Neural cell (in vitro differentiated cells): ENCODE results near the gene GAS5. TPM values are rescaled to one million over a fixed set of nuclear protein-coding genes. Genes with fewer than 3 reads are reported as not detected.

Experiments
- H2AFZ ChIP-seq: fragments of 200-600, 300-800 bp; sonication (generic), shearing (Covaris generic); 2 replicates; pipeline ENCODE4 v1.6.0; 2014; ENCODE audit warnings: low read depth, mild to moderate bottlenecking, antibody characterized with exemption, low read length, moderate library complexity
- H3F3A ChIP-seq: fragments of 200-600 bp; shearing (Covaris generic); 2 replicates; pipeline ENCODE4 v1.6.1; 2016; ENCODE audit warnings: mild to moderate bottlenecking, moderate library complexity, mixed read lengths, antibody characterized with exemption, low read length; ENCODE audit not compliant: insufficient read depth, poor library complexity, severe bottlenecking
- H3K27ac ChIP-seq: fragments of 200-600, 300-800 bp; sonication (generic), shearing (Covaris generic); 2 replicates; pipeline ENCODE4 v1.5.1; 2014; ENCODE audit warnings: mild to moderate bottlenecking, low read length, moderate library complexity
- H3K27me3 ChIP-seq: fragments of 300-800, 200-600 bp; sonication (generic), shearing (Covaris generic); 2 replicates; pipeline ENCODE4 v1.6.0; 2014; ENCODE audit warnings: mild to moderate bottlenecking, low read depth, low read length, moderate library complexity; ENCODE audit not compliant: insufficient read depth
- H3K36me3 ChIP-seq: fragments of 300-800, 200-600 bp; sonication (generic), shearing (Covaris generic); 2 replicates; pipeline ENCODE4 v1.5.1; 2014; ENCODE audit warnings: mild to moderate bottlenecking, antibody characterized with exemption, low read length, moderate library complexity; ENCODE audit not compliant: insufficient read depth
- H3K4me2 ChIP-seq: fragments of 300-800, 200-600 bp; sonication (generic), shearing (Covaris generic); 2 replicates; pipeline ENCODE4 v1.6.0; 2014; ENCODE audit warnings: mild to moderate bottlenecking, low read length
- H3K4me3 ChIP-seq: fragments of 300-800, 200-600 bp; sonication (generic), shearing (Covaris generic); 2 replicates; pipeline ENCODE4 v1.5.1; 2014; ENCODE audit warnings: mild to moderate bottlenecking, low read length, moderate library complexity
- H3K79me2 ChIP-seq: fragments of 200-600 bp; shearing (Covaris generic); replicated peaks from 2 replicates; pipeline ENCODE4 v1.6.0; 2014; ENCODE audit warnings: mild to moderate bottlenecking, low read length, moderate library complexity; ENCODE audit not compliant: insufficient read depth
- H3K9ac ChIP-seq: fragments of 300-800, 200-600 bp; sonication (generic), shearing (Covaris generic); 2 replicates; pipeline ENCODE4 v1.6.1; 2016; ENCODE audit warnings: mild to moderate bottlenecking, low read length, mixed read lengths
- H3K9me2 ChIP-seq: fragments of 200-600 bp; shearing (Covaris generic); 2 replicates; pipeline ENCODE4 v1.6.1; 2016; ENCODE audit warnings: mild to moderate bottlenecking, low read length, mixed read lengths; ENCODE audit not compliant: insufficient read depth
- H3K9me3 ChIP-seq: fragments of 200-600, 300-800 bp; sonication (generic), shearing (Covaris generic); 2 replicates; pipeline ENCODE4 v1.6.1; 2016; ENCODE audit warnings: mild to moderate bottlenecking, mixed run types, low read length, moderate library complexity, mixed read lengths
- H4K20me1 ChIP-seq: fragments of 200-600 bp; shearing (Covaris generic); 2 replicates; pipeline ENCODE4 v1.6.1; 2016; ENCODE audit warnings: mild to moderate bottlenecking, mixed run types; ENCODE audit not compliant: insufficient read depth
- CTCF ChIP-seq: fragments of 450-650 bp; IDR thresholded peaks from 2 replicates; pipeline ENCODE4 v1.5.1; 2014; ENCODE audit warnings: antibody characterized with exemption, mild to moderate bottlenecking, moderate library complexity; ENCODE audit not compliant: poor library complexity, severe bottlenecking
- EP300 ChIP-seq: fragments of 450-650 bp; conservative IDR thresholded peaks from 2 replicates; pipeline ENCODE4 v1.6.1; 2014; ENCODE audit warnings: antibody characterized with exemption, mild to moderate bottlenecking, moderate library complexity; ENCODE audit not compliant: poor library complexity, severe bottlenecking
- EZH2 ChIP-seq: fragments of 200-600, 300-800 bp; shearing (Covaris generic), sonication (generic); IDR thresholded peaks from 2 replicates; pipeline ENCODE4 v1.6.1; 2014; ENCODE audit warnings: antibody characterized with exemption, low read length, borderline replicate concordance, mild to moderate bottlenecking; ENCODE audit not compliant: insufficient read depth, poor library complexity, severe bottlenecking
- MXI1 ChIP-seq: fragments of 450-650 bp; conservative IDR thresholded peaks from 2 replicates; pipeline ENCODE4 v1.6.1; 2014; ENCODE audit warnings: antibody characterized with exemption, mild to moderate bottlenecking; ENCODE audit not compliant: poor library complexity, severe bottlenecking
- POLR2AphosphoS5 ChIP-seq: IDR thresholded peaks from 2 replicates; pipeline ENCODE4 v1.6.1; 2012
- RAD21 ChIP-seq: fragments of 450-650 bp; conservative IDR thresholded peaks from 2 replicates; pipeline ENCODE4 v1.6.1; 2014; ENCODE audit warnings: antibody characterized with exemption, mild to moderate bottlenecking, moderate library complexity
- REST ChIP-seq: IDR thresholded peaks from 2 replicates; pipeline ENCODE4 v1.6.1; 2012; ENCODE audit warnings: borderline replicate concordance
- SMC3 ChIP-seq: fragments of 450-650 bp; conservative IDR thresholded peaks from 2 replicates; pipeline ENCODE4 v1.6.1; 2014; ENCODE audit warnings: antibody characterized with exemption, mild to moderate bottlenecking, moderate library complexity; ENCODE audit not compliant: poor library complexity
- TAF1 ChIP-seq: IDR thresholded peaks from 2 replicates; pipeline ENCODE4 v1.6.1; 2012; ENCODE audit warnings: low read depth
- polyA plus RNA-seq: library from polyadenylated mRNA; depleted of rRNA; stranded (reverse); fragments of >200 nt; gene quantifications from 2 replicates; pipeline ENCODE4 v1.2.3, GENCODE V29; 2014

GAS5 gene
- polyA plus RNA-seq, 1 donor from 2014 or later, result 1,182 TPM

- Histone ChIP-seq H2AFZ (no peak overlapping the region), H3K4me3 (no peak overlapping the region), H3K9me2 (no peaks in the 10 kb centered on the region), H3K36me3 (peaks cover 12% of the 10 kb centered on the region), H3K9me3 (no peaks in the 10 kb centered on the region), H3K79me2 (no peaks in the 10 kb centered on the region), H3K9ac (no peak overlapping the region), H3K27ac (no peak overlapping the region), H3K27me3 (no peaks in the 10 kb centered on the region), H3F3A (no peaks in the 10 kb centered on the region), H4K20me1 (no peaks in the 10 kb centered on the region), H3K4me2 (no peak overlapping the region)
- TF ChIP-seq POLR2AphosphoS5 (no peak), SMC3 (no peak), REST (no peak), MXI1 (no peak), EP300 (no peak), EZH2 (no peak), TAF1 (no peak), RAD21 (no peak), CTCF (no peak)
Measured at GRCh38 chr1:173888749-173889148, 21.0 kb upstream of the GAS5 start.

- no peaks in the 10 kb centered on the region for H3K9me3 ChIP-seq
- no peaks in the 10 kb centered on the region for H3F3A ChIP-seq
- H3K27ac ChIP-seq, result no peak overlapping the region
- no peak overlapping the region for H3K9ac ChIP-seq
- H3K4me3 ChIP-seq, result no peak overlapping the region
- H2AFZ ChIP-seq, result no peak overlapping the region
- H3K4me2 ChIP-seq, result no peak overlapping the region
- H3K36me3 ChIP-seq, result peaks cover 12% of the 10 kb centered on the region
- H3K79me2 ChIP-seq, result no peaks in the 10 kb centered on the region
- no peaks in the 10 kb centered on the region for H3K27me3 ChIP-seq
- TF ChIP-seq POLR2AphosphoS5, result no peak
- no peak for TF ChIP-seq CTCF
- TF ChIP-seq RAD21, result no peak
- no peak for TF ChIP-seq REST
- TF ChIP-seq SMC3, result no peak
- no peak for TF ChIP-seq EZH2
- no peak for TF ChIP-seq EP300
- TF ChIP-seq MXI1, result no peak
- TF ChIP-seq TAF1, result no peak
- no peaks in the 10 kb centered on the region for H4K20me1 ChIP-seq
- H3K9me2 ChIP-seq, result no peaks in the 10 kb centered on the region
Measured at GRCh38 chr1:173887627-173888026, 19.8 kb upstream of the GAS5 start.
